ENCODE data around the gene ZNF576.
"Not testable (repeated sequence)": the region's sequence is repeated elsewhere in the genome, so short reads cannot be mapped to it uniquely, and the experiment has no call there.

Gene ZNF576

GRCh38 chr19:43628646-43629326, 32.4 kb downstream of the ZNF576 start:
- no peak for DNase-seq

GRCh38 chr19:43631491-43631890, 35.1 kb downstream of the ZNF576 start:
- DNase-seq = no peak

GRCh38 chr19:43633520-43633919, 37.1 kb downstream of the ZNF576 start:
- DNase-seq = no peak

- no peak for DNase-seq
Measured at GRCh38 chr19:43634068-43634467, 37.7 kb downstream of the ZNF576 start.

- DNase-seq = no peak
Measured at GRCh38 chr19:43634506-43634871, 38.1 kb downstream of the ZNF576 start.

GRCh38 chr19:43634872-43635560, 38.6 kb downstream of the ZNF576 start:
- no peak for DNase-seq

- DNase-seq = not testable (repeated sequence)
Measured at GRCh38 chr19:43635561-43635940, 39.2 kb downstream of the ZNF576 start.

GRCh38 chr19:43636121-43636683, 39.8 kb downstream of the ZNF576 start:
- no peak for DNase-seq

GRCh38 chr19:43638214-43638994, 42.0 kb downstream of the ZNF576 start:
- DNase-seq = no peak

- DNase-seq = no peak
Measured at GRCh38 chr19:43638995-43639518, 42.7 kb downstream of the ZNF576 start.

GRCh38 chr19:43639519-43640423, 43.4 kb downstream of the ZNF576 start, which contains the start of gene CADM4:
TSS of gene CADM4 (minus strand) at chr19:43639850. CDS start at chr19:43639790, 60 bp downstream.
- peak; percentile 36 for DNase-seq

- DNase-seq = no peak
Measured at GRCh38 chr19:43640424-43640757, 44.0 kb downstream of the ZNF576 start.

- no peak for DNase-seq
Measured at GRCh38 chr19:43641333-43641732, 44.9 kb downstream of the ZNF576 start.

- no peak for DNase-seq
Measured at GRCh38 chr19:43642531-43642930, 46.1 kb downstream of the ZNF576 start.

GRCh38 chr19:43643326-43643725, 46.9 kb downstream of the ZNF576 start:
- DNase-seq = no peak

GRCh38 chr19:43644181-43644580, 47.8 kb downstream of the ZNF576 start:
- DNase-seq = no peak

- no peak for DNase-seq
Measured at GRCh38 chr19:43648633-43649032, 52.2 kb downstream of the ZNF576 start.

GRCh38 chr19:43649514-43649913, 53.1 kb downstream of the ZNF576 start:
- no peak for DNase-seq

- DNase-seq = not testable (repeated sequence)
Measured at GRCh38 chr19:43650276-43650675, 53.9 kb downstream of the ZNF576 start.
